GM19238 (cell line): Measurements from ENCODE around the gene PDCD6IP.
"Not testable (repeated sequence)": the region's sequence is repeated elsewhere in the genome, so short reads cannot be mapped to it uniquely, and the experiment has no call there.

Experiments
- DNase-seq: peaks from one replicate; pipeline ENCODE4 v3.0.0; 2011; ENCODE audit warnings: low spot score; ENCODE audit not compliant: insufficient read length

The PDCD6IP gene

GRCh38 chr3:33848624-33849347 is 50.4 kb downstream of the PDCD6IP start:
- no peak for DNase-seq

GRCh38 chr3:33850599-33850998 is 52.2 kb downstream of the PDCD6IP start:
- not testable (repeated sequence) for DNase-seq

GRCh38 chr3:33855407-33855806 is 57.0 kb downstream of the PDCD6IP start:
- DNase-seq: not testable (repeated sequence)

- no peak for DNase-seq
These were observed 57.6 kb downstream of the PDCD6IP start for GRCh38 chr3:33855884-33856546.

GRCh38 chr3:33857701-33858100 is 59.3 kb downstream of the PDCD6IP start:
- not testable (repeated sequence) for DNase-seq

- DNase-seq: no peak
These were observed 59.7 kb downstream of the PDCD6IP start for GRCh38 chr3:33858131-33858530.

GRCh38 chr3:33860373-33861050 is 62.1 kb downstream of the PDCD6IP start:
- DNase-seq: no peak

- no peak for DNase-seq
These were observed 66.7 kb downstream of the PDCD6IP start for GRCh38 chr3:33865133-33865532.

GRCh38 chr3:33868309-33868708 is 69.9 kb downstream of the PDCD6IP start:
- no peak for DNase-seq

- DNase-seq: no peak
These were observed 71.5 kb downstream of the PDCD6IP start for GRCh38 chr3:33869977-33870376.

- DNase-seq: no peak
These were observed 76.4 kb downstream of the PDCD6IP start for GRCh38 chr3:33874815-33875214.

GRCh38 chr3:33875680-33876079 is 77.2 kb downstream of the PDCD6IP start:
- no peak for DNase-seq

- no peak for DNase-seq
These were observed 78.8 kb downstream of the PDCD6IP start for GRCh38 chr3:33877187-33877586.

- no peak for DNase-seq
These were observed 81.1 kb downstream of the PDCD6IP start for GRCh38 chr3:33879540-33879939.

GRCh38 chr3:33881156-33882064 is 83.0 kb downstream of the PDCD6IP start:
- DNase-seq: no peak

GRCh38 chr3:33882296-33882695 is 83.9 kb downstream of the PDCD6IP start:
- no peak for DNase-seq

- no peak for DNase-seq
These were observed 85.1 kb downstream of the PDCD6IP start for GRCh38 chr3:33883538-33883950.

GRCh38 chr3:33883951-33884561 is 85.6 kb downstream of the PDCD6IP start:
- DNase-seq: no peak

- no peak for DNase-seq
These were observed 86.3 kb downstream of the PDCD6IP start for GRCh38 chr3:33884701-33885100.

GRCh38 chr3:33885496-33885895 is 87.1 kb downstream of the PDCD6IP start:
- DNase-seq: no peak

- no peak for DNase-seq
These were observed 87.6 kb downstream of the PDCD6IP start for GRCh38 chr3:33886015-33886414.
